ENCODE results near the gene TMED7. TPM values are rescaled to one million over a fixed set of nuclear protein-coding genes. Genes with fewer than 3 reads are reported as not detected.

Gene TMED7
- total and polyA plus RNA-seq, 2 of the 4 experiments (the other 2 are of a cell fraction): 75.6 to 86.7 TPM

GRCh38 chr5:115601701-115602590 is 23.9 kb downstream of the TMED7 start, which contains the start of gene TICAM2 (continued):
- TF ChIP-seq, protein P1, sequence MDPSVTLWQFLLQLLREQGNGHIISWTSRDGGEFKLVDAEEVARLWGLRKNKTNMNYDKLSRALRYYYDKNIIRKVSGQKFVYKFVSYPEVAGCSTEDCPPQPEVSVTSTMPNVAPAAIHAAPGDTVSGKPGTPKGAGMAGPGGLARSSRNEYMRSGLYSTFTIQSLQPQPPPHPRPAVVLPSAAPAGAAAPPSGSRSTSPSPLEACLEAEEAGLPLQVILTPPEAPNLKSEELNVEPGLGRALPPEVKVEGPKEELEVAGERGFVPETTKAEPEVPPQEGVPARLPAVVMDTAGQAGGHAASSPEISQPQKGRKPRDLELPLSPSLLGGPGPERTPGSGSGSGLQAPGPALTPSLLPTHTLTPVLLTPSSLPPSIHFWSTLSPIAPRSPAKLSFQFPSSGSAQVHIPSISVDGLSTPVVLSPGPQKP (IDR thresholded peaks at IDR 0.05; ENCODE audit: borderline replicate concordance, low read depth, low read length): no peak

- Histone ChIP-seq H3K9ac (ENCODE audit: low read depth, low read length) (no peak overlapping the region; the same call in 1 of the 2 replicates), H3K9me3 (ENCODE audit: control insufficient read depth, insufficient read depth, low read length) (no peaks in the 10 kb centered on the region), H3K4ac (ENCODE audit: low read depth, low read length) (peak overlapping the region; percentile 6; the same call in 1 of the 2 replicates), H3K4me2 (ENCODE audit: low read depth, low read length) (peak overlapping the region; percentile 97), H3K79me1 (ENCODE audit: low read depth in 1 of 2, low read length in 2 of 2) (peaks cover 14 to 50% of the 10 kb centered on the region in 2 experiments), H3K36me3 (ENCODE audit: control insufficient read depth, insufficient read depth, low read length) (no peaks in the 10 kb centered on the region), H3K56ac (ENCODE audit: extremely low read depth, insufficient read depth, low read length) (no peak overlapping the region), H3K4me3 (ENCODE audit: insufficient read depth, low read depth, low read length) (peak overlapping the region; percentile 94; the same call in 1 of the 2 replicates), H2BK120ac (ENCODE audit: low read depth, low read length) (0 out of 2 replicates have a peak overlapping the region, but pooled peaks have one; percentile 1), H4K5ac (ENCODE audit: low read depth, low read length) (no peak overlapping the region), H2BK20ac (ENCODE audit: low read depth, low read length) (no peak overlapping the region), H2AK5ac (ENCODE audit: low read depth, low read length) (no peak overlapping the region), H3K27ac (ENCODE audit: insufficient read depth, low read length) (peak overlapping the region; percentile 40; the same call in 1 of the 2 replicates), H2AK9ac (replicated peaks; ENCODE audit: low read depth, low read length, poor library complexity) (no peak overlapping the region), H3K14ac (replicated peaks; ENCODE audit: low read depth, low read length) (0 out of 2 replicates have a peak overlapping the region, but pooled peaks have one; percentile 38), H2AFZ (replicated peaks; ENCODE audit: low read length, poor library complexity) (no peak overlapping the region), H4K8ac (ENCODE audit: low read depth in 2 of 2, low read length in 2 of 2) (no peak overlapping the region), H4K20me1 (ENCODE audit: insufficient read depth, low read length) (peaks cover 6% of the 10 kb centered on the region; the same call in 1 of the 2 replicates), H3K23ac (ENCODE audit: low read depth, low read length) (peak overlapping the region; percentile 78; the same call in 1 of the 2 replicates), H3K18ac (ENCODE audit: low read depth, low read length) (peak overlapping the region; percentile 21; the same call in 1 of the 2 replicates), H2BK15ac (ENCODE audit: low read depth, low read length) (no peak overlapping the region), H3K27me3 (ENCODE audit: control insufficient read depth, insufficient read depth, low read length) (no peaks in the 10 kb centered on the region), H3K9me1 (ENCODE audit: insufficient read depth, low read length) (0 out of 2 replicates have a peak, but pooled peaks cover 2% of the 10 kb centered on the region), H4K91ac (ENCODE audit: insufficient read depth, low read depth, low read length) (no peak overlapping the region), H3K4me1 (ENCODE audit: control insufficient read depth, insufficient read depth, low read length) (peaks cover 6% of the 10 kb centered on the region), H2BK5ac (ENCODE audit: low read depth, low read length, poor library complexity, severe bottlenecking) (peak overlapping the region; percentile 22)
- TF ChIP-seq POLR2A (IDR thresholded peaks at IDR 0.05; ENCODE audit: low read depth, low read length) (no peak), FOS (IDR thresholded peaks at IDR 0.05; ENCODE audit: low read depth, low read length) (peak; percentile 62)
- POLR2A ChIA-PET (ENCODE audit: unreplicated experiment): no interaction called here
- intact Hi-C loops (cut with micrococcal nuclease): no loop called here
- in situ Hi-C loops (cut with MboI; ENCODE audit: low sequenced_read_pairs): loop anchor here (25.0 kb wide), 1 partner anchor 1363 kb away; no protein-coding TSS in a partner anchor
- dilution Hi-C loops (cut with HindIII; ENCODE audit: low sequenced_read_pairs, unreplicated experiment): no loop called here
- WGBS, 2 experiments (ENCODE audit: extremely low coverage in 2 of 2, insufficient read length in 1 of 2): no CpG with 5 or more reads among the region's 3 CpGs
- no TSS peak for BruUV-seq (replicated peaks)
- DNase-seq (peak; percentile 63), ATAC-seq (ENCODE audit: low read depth) (0 out of 2 replicates have a peak, but pooled peaks have one; percentile 2)
- CTCF ChIA-PET: interaction anchor here (1.1 kb wide), 1 partner anchor 23 kb away, joined by 4 read pairs; no protein-coding TSS in a partner anchor
Measured at GRCh38 chr5:115600766-115601165, 25.1 kb downstream of the TMED7 start.
